ENCODE measurements around the gene SPPL2B. TPM values are rescaled to one million over a fixed set of nuclear protein-coding genes. Genes with fewer than 3 reads are reported as not detected.

SPPL2B gene
- polyA plus RNA-seq, 1 of the 3 experiments (the other 2 are of a cell fraction), result 58.1 TPM

DNA sequence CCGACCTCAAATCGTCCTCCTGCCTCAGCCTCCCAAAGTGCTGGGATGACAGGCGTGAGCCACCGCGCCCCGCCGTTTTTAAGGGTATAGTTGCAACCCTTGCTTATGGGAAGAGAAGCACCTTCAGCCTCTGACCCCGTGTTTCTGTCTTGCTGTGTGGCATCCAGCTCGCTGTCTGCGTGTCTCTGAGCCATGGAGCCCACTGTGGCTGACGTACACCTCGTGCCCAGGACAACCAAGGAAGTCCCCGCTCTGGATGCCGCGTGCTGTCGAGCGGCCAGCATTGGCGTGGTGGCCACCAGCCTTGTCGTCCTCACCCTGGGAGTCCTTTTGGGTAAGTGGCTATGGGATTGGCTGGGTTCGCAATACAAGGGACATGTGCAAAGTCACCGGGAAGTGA lies 61.1 kb downstream of the SPPL2B start:
- no peak overlapping the region for H3K27ac ChIP-seq (ENCODE audit: low read depth in 2 of 2, low read length in 1 of 2)
- no peak for DNase-seq
- no peak for TF ChIP-seq RXRA (IDR thresholded peaks at IDR 0.05; ENCODE audit: borderline replicate concordance, low read depth)
- no peak for TF ChIP-seq SMC3 (IDR thresholded peaks at IDR 0.05; ENCODE audit: low read depth, low read length)
- TF ChIP-seq, protein P1, sequence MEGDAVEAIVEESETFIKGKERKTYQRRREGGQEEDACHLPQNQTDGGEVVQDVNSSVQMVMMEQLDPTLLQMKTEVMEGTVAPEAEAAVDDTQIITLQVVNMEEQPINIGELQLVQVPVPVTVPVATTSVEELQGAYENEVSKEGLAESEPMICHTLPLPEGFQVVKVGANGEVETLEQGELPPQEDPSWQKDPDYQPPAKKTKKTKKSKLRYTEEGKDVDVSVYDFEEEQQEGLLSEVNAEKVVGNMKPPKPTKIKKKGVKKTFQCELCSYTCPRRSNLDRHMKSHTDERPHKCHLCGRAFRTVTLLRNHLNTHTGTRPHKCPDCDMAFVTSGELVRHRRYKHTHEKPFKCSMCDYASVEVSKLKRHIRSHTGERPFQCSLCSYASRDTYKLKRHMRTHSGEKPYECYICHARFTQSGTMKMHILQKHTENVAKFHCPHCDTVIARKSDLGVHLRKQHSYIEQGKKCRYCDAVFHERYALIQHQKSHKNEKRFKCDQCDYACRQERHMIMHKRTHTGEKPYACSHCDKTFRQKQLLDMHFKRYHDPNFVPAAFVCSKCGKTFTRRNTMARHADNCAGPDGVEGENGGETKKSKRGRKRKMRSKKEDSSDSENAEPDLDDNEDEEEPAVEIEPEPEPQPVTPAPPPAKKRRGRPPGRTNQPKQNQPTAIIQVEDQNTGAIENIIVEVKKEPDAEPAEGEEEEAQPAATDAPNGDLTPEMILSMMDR (IDR thresholded peaks at IDR 0.05), result no peak
- TF ChIP-seq MEF2A (IDR thresholded peaks at IDR 0.05; ENCODE audit: borderline replicate concordance, low read depth), result no peak
- TF ChIP-seq FOXJ3 (CRISPR knock-in tag; IDR thresholded peaks at IDR 0.05), result no peak
- TF ChIP-seq, protein P2, sequence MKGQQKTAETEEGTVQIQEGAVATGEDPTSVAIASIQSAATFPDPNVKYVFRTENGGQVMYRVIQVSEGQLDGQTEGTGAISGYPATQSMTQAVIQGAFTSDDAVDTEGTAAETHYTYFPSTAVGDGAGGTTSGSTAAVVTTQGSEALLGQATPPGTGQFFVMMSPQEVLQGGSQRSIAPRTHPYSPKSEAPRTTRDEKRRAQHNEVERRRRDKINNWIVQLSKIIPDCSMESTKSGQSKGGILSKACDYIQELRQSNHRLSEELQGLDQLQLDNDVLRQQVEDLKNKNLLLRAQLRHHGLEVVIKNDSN (IDR thresholded peaks at IDR 0.05; ENCODE audit: borderline replicate concordance, low read depth), result no peak
- no peak for TF ChIP-seq CHD2 (IDR thresholded peaks at IDR 0.05; ENCODE audit: low read length, partially characterized antibody)
- TF ChIP-seq RFX5 (IDR thresholded peaks at IDR 0.05; ENCODE audit: low read length), result no peak
- TF ChIP-seq SIN3A (IDR thresholded peaks at IDR 0.05; ENCODE audit: borderline replicate concordance, low read depth, low read length), result no peak
- TF ChIP-seq JUND (IDR thresholded peaks at IDR 0.05), result no peak
- no peak for TF ChIP-seq YY1 (IDR thresholded peaks at IDR 0.05; ENCODE audit: low read depth)
- TF ChIP-seq POLR2AphosphoS5 (IDR thresholded peaks at IDR 0.05; ENCODE audit: low read depth, low read length), result no peak
- no peak overlapping the region for H3K9ac ChIP-seq
- H3K4me1 ChIP-seq (ENCODE audit: control insufficient read depth in 1 of 2, insufficient read depth in 2 of 2, low read depth in 1 of 2, low read length in 1 of 2), result no peaks in the 10 kb centered on the region; a peak in 1 of 4 replicates
- H3K27me3 ChIP-seq (ENCODE audit: insufficient read depth), result peaks cover 27% of the 10 kb centered on the region; the same call in 1 of the 2 replicates
- H3K9me2 ChIP-seq, result no peaks in the 10 kb centered on the region
- H3K4me3 ChIP-seq (ENCODE audit: low read depth in 2 of 2, low read length in 1 of 2), result no peak overlapping the region
- no peaks in the 10 kb centered on the region for H4K20me1 ChIP-seq (ENCODE audit: insufficient read depth)
- no peak overlapping the region for H2AFZ ChIP-seq (ENCODE audit: low read depth)
- peaks cover 8% of the 10 kb centered on the region for H3F3A ChIP-seq (replicated peaks; ENCODE audit: insufficient read depth)
- ChIA-PET POLR2A (no interaction called here), CTCF (no interaction called here)
- WGBS (ENCODE audit: low lambda C conversion rate), result 32% methylated on average over 21 of the region's 21 CpGs
- H3K79me2 ChIP-seq (ENCODE audit: insufficient read depth), result no peaks in the 10 kb centered on the region
- H3K4me2 ChIP-seq, result no peak overlapping the region
- no peaks in the 10 kb centered on the region for H3K36me3 ChIP-seq (replicated peaks in 1 of 2; ENCODE audit: control insufficient read depth in 1 of 2, insufficient read depth in 2 of 2, low read length in 1 of 2)
- H3K9me3 ChIP-seq, result no peaks in the 10 kb centered on the region

DNA sequence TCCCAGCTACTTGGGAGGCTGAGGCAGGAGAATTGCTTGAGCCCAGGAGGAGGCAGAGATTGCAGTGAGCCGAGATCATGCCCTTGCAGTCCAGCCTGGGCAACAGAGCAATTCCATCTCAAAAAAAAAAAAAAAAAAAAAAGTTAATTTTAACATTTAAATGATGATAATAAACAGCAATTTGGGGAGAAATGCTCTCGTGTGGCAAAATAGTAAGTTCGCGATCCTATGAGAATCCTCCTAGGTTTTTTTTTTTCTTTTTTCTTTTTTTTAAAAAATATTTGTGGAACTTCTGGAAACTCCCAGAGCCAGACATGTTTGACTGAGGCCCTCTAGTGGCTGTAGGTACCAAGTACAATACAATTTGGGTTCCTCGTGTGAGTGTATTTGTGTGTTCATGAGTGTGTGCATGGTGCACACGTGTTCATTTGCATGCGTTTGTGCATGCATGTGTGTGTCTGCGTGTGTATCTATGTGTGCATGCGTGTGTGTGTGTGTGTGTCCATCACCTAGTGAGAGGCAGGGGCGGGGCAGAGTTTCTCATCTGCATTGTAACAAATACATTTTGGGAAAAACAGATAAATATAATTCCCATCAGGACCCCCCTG lies 62.7 kb downstream of the SPPL2B start:
- Histone ChIP-seq H3F3A (replicated peaks; ENCODE audit: insufficient read depth) (peaks cover 3% of the 10 kb centered on the region), H3K9me2 (no peaks in the 10 kb centered on the region), H3K4me3 (ENCODE audit: low read depth in 2 of 2, low read length in 1 of 2) (no peak overlapping the region; a peak in 1 of 4 replicates), H3K36me3 (replicated peaks in 1 of 2; ENCODE audit: control insufficient read depth in 1 of 2, insufficient read depth in 2 of 2, low read length in 1 of 2) (no peaks in the 10 kb centered on the region), H3K4me2 (no peak overlapping the region), H2AFZ (ENCODE audit: low read depth) (no peak overlapping the region), H3K9me3 (no peaks in the 10 kb centered on the region), H3K79me2 (ENCODE audit: insufficient read depth) (no peaks in the 10 kb centered on the region), H3K4me1 (ENCODE audit: control insufficient read depth in 1 of 2, insufficient read depth in 2 of 2, low read depth in 1 of 2, low read length in 1 of 2) (no peaks in the 10 kb centered on the region), H3K9ac (no peak overlapping the region), H3K27ac (ENCODE audit: low read depth in 2 of 2, low read length in 1 of 2) (no peak overlapping the region), H4K20me1 (ENCODE audit: insufficient read depth) (no peaks in the 10 kb centered on the region), H3K27me3 (ENCODE audit: insufficient read depth) (peaks cover 27% of the 10 kb centered on the region; the same call in 1 of the 2 replicates)
- 2% methylated on average over 10 of the region's 10 CpGs for WGBS (ENCODE audit: low lambda C conversion rate)
- peak; percentile 72 for DNase-seq
- ChIA-PET CTCF (interaction anchor here (1.0 to 3.9 kb wide), 9 partner anchors 9 to 235 kb away, joined by 3 to 19 read pairs (median 4); no protein-coding TSS in a partner anchor), POLR2A (no interaction called here)
- TF ChIP-seq, protein P3, sequence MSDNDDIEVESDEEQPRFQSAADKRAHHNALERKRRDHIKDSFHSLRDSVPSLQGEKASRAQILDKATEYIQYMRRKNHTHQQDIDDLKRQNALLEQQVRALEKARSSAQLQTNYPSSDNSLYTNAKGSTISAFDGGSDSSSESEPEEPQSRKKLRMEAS (IDR thresholded peaks at IDR 0.05; ENCODE audit: low read depth), result no peak
- TF ChIP-seq YY1 (IDR thresholded peaks at IDR 0.05; ENCODE audit: low read depth) (no peak), TAF1 (IDR thresholded peaks at IDR 0.05; ENCODE audit: borderline replicate concordance, low read depth, low read length) (no peak), JUND (IDR thresholded peaks at IDR 0.05) (no peak), MXI1 (IDR thresholded peaks at IDR 0.05; ENCODE audit: low read depth, low read length) (peak; percentile 82), MEF2A (IDR thresholded peaks at IDR 0.05; ENCODE audit: borderline replicate concordance, low read depth) (no peak), RCOR1 (IDR thresholded peaks at IDR 0.05; ENCODE audit: low read length) (no peak), NFIC (IDR thresholded peaks at IDR 0.05; ENCODE audit: borderline replicate concordance) (no peak), FOXM1 (IDR thresholded peaks at IDR 0.05; ENCODE audit: low read depth) (no peak), RAD21 (IDR thresholded peaks at IDR 0.05; ENCODE audit: low read length) (peak; percentile 79), SIN3A (IDR thresholded peaks at IDR 0.05; ENCODE audit: borderline replicate concordance, low read depth, low read length) (no peak), ELF1 (IDR thresholded peaks at IDR 0.05) (no peak)
- TF ChIP-seq, protein P2 (IDR thresholded peaks at IDR 0.05; ENCODE audit: borderline replicate concordance, low read depth), result no peak
- TF ChIP-seq, protein P4, sequence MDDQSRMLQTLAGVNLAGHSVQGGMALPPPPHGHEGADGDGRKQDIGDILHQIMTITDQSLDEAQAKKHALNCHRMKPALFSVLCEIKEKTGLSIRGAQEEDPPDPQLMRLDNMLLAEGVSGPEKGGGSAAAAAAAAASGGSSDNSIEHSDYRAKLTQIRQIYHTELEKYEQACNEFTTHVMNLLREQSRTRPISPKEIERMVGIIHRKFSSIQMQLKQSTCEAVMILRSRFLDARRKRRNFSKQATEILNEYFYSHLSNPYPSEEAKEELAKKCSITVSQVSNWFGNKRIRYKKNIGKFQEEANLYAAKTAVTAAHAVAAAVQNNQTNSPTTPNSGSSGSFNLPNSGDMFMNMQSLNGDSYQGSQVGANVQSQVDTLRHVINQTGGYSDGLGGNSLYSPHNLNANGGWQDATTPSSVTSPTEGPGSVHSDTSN (IDR thresholded peaks at IDR 0.05), result no peak
- TF ChIP-seq, protein P5, sequence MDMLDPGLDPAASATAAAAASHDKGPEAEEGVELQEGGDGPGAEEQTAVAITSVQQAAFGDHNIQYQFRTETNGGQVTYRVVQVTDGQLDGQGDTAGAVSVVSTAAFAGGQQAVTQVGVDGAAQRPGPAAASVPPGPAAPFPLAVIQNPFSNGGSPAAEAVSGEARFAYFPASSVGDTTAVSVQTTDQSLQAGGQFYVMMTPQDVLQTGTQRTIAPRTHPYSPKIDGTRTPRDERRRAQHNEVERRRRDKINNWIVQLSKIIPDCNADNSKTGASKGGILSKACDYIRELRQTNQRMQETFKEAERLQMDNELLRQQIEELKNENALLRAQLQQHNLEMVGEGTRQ (IDR thresholded peaks at IDR 0.05; ENCODE audit: borderline replicate concordance, low read depth, low read length), result no peak
